HepG2 (cell line): ENCODE measurements around the gene CNTNAP1.

ENCODE experiments used
- EEA1 ChIP-seq: sonication (generic); formaldehyde crosslinking; IDR thresholded peaks from 2 replicates; pipeline ENCODE4 v1.5.1; 2020; ENCODE audit warnings: mild to moderate bottlenecking, missing genetic modification reagents, borderline replicate concordance
- HOXA7 ChIP-seq: sonication (generic); formaldehyde crosslinking; IDR thresholded peaks from 2 replicates; pipeline ENCODE4 v1.8.1; 2022; ENCODE audit warnings: mild to moderate bottlenecking, missing genetic modification reagents, moderate library complexity

DNA sequence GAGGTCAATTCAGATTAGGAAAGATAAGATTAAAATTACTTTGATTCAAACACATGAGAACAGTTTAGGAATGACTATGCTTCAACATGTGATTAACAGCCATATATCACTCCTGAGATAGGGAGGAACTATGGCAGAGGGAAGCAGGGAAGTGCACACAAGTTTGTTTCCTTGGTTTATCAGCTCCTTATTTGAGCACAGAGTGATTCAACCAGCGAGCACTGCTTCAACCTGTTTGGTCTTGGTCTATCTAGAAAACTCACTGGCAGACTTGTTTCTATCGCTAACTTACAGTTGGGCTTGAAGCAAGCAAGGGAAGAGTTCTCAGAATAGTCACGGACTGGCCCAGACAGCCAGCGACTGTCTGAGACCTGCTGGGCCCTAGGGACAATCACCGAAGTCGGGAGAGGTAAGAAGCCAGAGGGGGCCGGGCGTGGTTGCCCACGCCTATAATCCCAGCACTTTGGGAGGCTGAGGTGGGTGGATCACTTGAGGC, 49.3 kb upstream of the CNTNAP1 start:
- no peak for TF ChIP-seq EEA1 (CRISPR knock-in tag)
- no peak for TF ChIP-seq HOXA7
